Measurements from ENCODE around the gene SLC6A19. TPM values are rescaled to one million over a fixed set of nuclear protein-coding genes. Genes with fewer than 3 reads are reported as not detected.
"Not testable (repeated sequence)": the region's sequence is repeated elsewhere in the genome, so short reads cannot be mapped to it uniquely, and the experiment has no call there.

Gene SLC6A19
- total RNA-seq, 4 donors from 2014 or later, result 2.5 to 106 (median 69.5) TPM; not detected in 1

DNA sequence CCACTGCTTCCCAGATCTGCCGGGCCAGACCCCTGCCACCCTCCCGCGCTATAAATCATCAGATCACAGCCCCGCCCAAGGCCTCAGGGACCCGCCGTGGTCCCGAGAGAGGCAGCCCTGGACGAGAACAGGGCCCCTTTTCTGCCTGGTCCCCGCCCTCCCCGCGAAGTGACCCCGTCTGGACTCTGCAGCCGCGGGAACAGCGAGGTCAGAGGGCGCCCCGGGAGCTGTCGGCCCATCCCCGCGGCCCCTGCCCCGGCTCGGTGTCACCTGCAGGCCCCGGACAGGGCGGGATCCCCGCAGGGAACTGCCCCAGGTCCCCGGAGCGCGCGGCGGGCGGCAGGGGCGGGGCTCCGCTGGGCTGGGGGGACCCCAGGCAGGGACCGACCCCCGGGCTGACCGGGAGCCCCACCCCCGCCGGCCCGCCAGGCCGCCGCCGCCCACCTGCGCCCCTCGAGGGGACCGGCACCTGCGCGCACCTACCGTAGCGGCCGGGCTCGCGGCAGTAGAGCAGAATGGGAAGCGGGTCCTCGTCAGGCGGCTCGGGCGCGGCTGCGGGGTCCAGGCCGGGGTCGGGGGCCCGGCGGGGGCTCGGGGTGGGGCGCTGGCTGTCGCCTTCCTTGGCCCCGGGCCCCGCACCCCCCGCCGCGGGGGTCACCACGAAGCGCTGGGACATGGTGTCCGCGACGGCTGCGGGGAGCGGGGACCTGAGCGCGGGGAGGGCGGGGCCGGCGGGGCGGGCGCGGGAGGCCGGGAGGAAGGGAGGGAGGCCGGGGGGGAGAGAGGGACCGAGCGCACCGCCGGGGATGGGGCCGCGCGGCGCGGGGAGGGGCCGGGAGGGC, 46.0 kb upstream of the SLC6A19 start:
- WGBS, 2 donors (ENCODE audit: low coverage in 1 of 2), result 7% methylated on average over 18 of the region's 98 CpGs; no CpG with 5 or more reads in 1 of the 2 donors
- H3K4me3 ChIP-seq, result peak overlapping the region in 3 of 4 donors; percentile 4 to 35 (median 25)
- no peaks in the 10 kb centered on the region for H3K9me3 ChIP-seq
- H3K27me3 ChIP-seq, result peaks cover 60% of the 10 kb centered on the region
- intact Hi-C loops (cut with DNase I; ENCODE audit: low total_unique reads), result no loop called here
- no peak for DNase-seq
- in situ Hi-C loops (cut with MboI; ENCODE audit: low pct_ligation_motif_present in 1 of 4, low pct_unique_long_range_greater_than_20kb in 1 of 4, low sequenced_read_pairs in 3 of 4), result loop anchor here in 1 of 4 donors (25.0 kb wide), 1 partner anchor 218 kb away; no protein-coding TSS in a partner anchor
- no peaks in the 10 kb centered on the region for H3K36me3 ChIP-seq
- no peak overlapping the region for H3K27ac ChIP-seq
- peaks cover 0 to 20% (median 8%) of the 10 kb centered on the region in 4 donors for H3K4me1 ChIP-seq
- TF ChIP-seq EP300 (IDR thresholded peaks at IDR 0.05; ENCODE audit: low read depth) (no peak), POLR2AphosphoS5 (IDR thresholded peaks at IDR 0.05) (no peak), POLR2A (IDR thresholded peaks at IDR 0.05) (no peak)
- TF ChIP-seq, protein P1, sequence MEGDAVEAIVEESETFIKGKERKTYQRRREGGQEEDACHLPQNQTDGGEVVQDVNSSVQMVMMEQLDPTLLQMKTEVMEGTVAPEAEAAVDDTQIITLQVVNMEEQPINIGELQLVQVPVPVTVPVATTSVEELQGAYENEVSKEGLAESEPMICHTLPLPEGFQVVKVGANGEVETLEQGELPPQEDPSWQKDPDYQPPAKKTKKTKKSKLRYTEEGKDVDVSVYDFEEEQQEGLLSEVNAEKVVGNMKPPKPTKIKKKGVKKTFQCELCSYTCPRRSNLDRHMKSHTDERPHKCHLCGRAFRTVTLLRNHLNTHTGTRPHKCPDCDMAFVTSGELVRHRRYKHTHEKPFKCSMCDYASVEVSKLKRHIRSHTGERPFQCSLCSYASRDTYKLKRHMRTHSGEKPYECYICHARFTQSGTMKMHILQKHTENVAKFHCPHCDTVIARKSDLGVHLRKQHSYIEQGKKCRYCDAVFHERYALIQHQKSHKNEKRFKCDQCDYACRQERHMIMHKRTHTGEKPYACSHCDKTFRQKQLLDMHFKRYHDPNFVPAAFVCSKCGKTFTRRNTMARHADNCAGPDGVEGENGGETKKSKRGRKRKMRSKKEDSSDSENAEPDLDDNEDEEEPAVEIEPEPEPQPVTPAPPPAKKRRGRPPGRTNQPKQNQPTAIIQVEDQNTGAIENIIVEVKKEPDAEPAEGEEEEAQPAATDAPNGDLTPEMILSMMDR (IDR thresholded peaks at IDR 0.05), result no peak

DNA sequence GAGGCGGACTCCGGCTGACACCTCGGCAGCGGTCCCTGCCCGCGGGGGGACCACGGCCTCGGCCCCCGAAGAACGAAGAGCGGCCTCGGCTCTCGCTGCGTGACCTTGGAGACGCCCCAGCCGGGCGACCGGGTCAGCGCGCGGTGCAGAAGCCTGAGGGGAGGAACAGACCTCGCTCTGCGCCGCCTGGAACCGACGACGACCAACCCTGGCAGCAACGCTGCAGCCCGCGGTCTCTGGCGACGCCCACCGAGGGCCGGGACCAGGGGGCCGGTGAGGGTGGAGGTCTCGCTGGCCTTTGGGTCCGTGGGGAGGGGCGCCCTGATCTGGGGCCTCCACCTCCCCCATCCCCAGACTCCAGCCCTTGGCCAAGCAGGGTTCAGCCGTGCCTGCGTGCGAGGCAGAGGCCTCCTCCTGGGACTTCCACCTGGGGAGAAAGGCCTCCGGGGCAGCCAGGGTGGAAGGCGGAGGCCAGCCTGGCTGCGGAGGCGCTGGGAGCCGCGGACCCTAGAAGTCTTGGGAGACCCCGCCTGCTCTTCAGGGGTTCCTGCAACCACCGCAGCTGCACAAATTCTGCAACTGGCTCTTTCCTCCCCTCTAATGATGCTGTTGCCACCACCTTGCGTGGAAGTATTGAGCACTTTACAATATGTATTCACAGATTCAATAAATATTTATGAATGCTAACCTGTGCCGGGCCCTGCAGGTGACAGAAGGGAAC, 45.2 kb upstream of the SLC6A19 start:
- H3K36me3 ChIP-seq, result no peaks in the 10 kb centered on the region
- H3K4me1 ChIP-seq, result peaks cover 0 to 20% (median 9%) of the 10 kb centered on the region in 4 donors
- WGBS, 2 donors (ENCODE audit: low coverage in 1 of 2), result 85% methylated on average over 9 of the region's 51 CpGs; no CpG with 5 or more reads in 1 of the 2 donors
- H3K27me3 ChIP-seq, result peaks cover 58% of the 10 kb centered on the region
- no peak for TF ChIP-seq EP300 (IDR thresholded peaks at IDR 0.05; ENCODE audit: low read depth)
- TF ChIP-seq POLR2AphosphoS5 (IDR thresholded peaks at IDR 0.05), result no peak
- TF ChIP-seq, protein P1 (IDR thresholded peaks at IDR 0.05), result no peak
- TF ChIP-seq POLR2A (IDR thresholded peaks at IDR 0.05), result no peak
- no peaks in the 10 kb centered on the region for H3K9me3 ChIP-seq
- in situ Hi-C loops (cut with MboI; ENCODE audit: low pct_ligation_motif_present in 1 of 4, low pct_unique_long_range_greater_than_20kb in 1 of 4, low sequenced_read_pairs in 3 of 4), result loop anchor here in 1 of 4 donors (25.0 kb wide), 1 partner anchor 219 kb away; no protein-coding TSS in a partner anchor
- intact Hi-C loops (cut with DNase I; ENCODE audit: low total_unique reads), result no loop called here
- DNase-seq, result no peak
- H3K27ac ChIP-seq, result no peak overlapping the region
- peak overlapping the region in 2 of 4 donors; percentile 25 to 35 for H3K4me3 ChIP-seq

DNA sequence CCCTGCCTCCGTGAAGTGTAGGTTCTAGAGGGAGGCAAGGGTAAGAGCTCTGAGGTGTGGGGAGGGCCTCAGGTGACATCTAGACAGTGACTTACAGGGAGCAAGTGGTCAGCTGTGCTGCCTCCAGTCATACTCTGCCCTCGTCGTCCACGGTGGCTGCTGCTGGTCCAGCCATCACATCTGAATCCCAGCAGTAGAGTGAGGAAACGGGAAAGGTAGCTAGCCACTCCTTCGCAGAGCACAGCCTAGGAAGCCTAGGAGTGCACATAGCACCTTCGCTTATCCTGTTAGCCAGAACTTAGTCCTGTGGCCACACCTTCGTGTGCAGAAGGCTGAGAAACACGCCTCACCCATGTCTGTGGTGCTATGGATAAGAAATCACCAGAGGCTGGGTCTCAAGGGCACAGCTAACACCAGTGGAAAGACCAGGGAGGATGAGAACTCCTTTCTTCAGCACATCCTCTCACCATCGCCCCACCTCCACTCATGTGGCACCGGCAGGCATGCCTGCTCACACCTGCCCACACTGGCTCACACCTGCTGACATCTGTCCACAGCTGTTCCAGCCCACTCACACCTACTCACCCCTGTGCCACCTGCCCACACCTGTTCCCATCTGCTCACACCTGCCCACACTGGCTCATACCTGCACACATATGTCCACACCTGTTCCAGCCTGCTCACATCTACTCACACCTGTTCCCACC, 44.5 kb upstream of the SLC6A19 start:
- TF ChIP-seq EP300 (IDR thresholded peaks at IDR 0.05; ENCODE audit: low read depth) (no peak), POLR2A (IDR thresholded peaks at IDR 0.05) (no peak), POLR2AphosphoS5 (IDR thresholded peaks at IDR 0.05) (no peak)
- TF ChIP-seq, protein P1 (IDR thresholded peaks at IDR 0.05), result no peak
- intact Hi-C loops (cut with DNase I; ENCODE audit: low total_unique reads), result no loop called here

DNA sequence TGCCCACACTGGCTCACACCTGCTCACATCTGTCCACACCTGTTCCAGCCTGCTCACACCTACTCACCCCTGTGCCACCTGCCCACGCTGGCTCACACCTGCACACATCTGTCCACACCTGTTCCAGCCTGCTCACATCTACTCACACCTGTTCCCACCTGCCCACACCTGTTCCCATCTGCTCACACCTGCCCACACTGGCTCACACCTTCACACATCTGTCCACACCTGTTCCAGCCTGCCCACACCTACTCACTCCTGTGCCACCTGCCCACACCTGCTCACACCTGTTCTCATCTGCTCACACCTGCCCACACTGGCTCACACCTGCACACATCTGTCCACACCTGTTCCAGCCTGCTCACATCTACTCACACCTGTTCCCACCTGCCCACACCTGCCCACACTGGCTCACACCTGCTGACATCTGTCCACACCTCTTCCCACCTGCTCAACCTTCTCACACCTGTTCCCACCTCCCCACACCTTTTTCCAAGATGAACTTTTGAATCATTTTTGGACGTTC, 43.9 kb upstream of the SLC6A19 start:
- H3K9me3 ChIP-seq; H3K4me3 ChIP-seq; DNase-seq; intact Hi-C loops (cut with DNase I; ENCODE audit: low total_unique reads); H3K27ac ChIP-seq; H3K36me3 ChIP-seq: not testable (repeated sequence)
- peaks cover 49% of the 10 kb centered on the region for H3K27me3 ChIP-seq
- WGBS, 2 donors (ENCODE audit: low coverage in 1 of 2), result 65 to 73% methylated on average over 2 of the region's 2 CpGs
- H3K4me1 ChIP-seq, result peaks cover 3 to 28% (median 21%) of the 10 kb centered on the region in 4 donors
- in situ Hi-C loops (cut with MboI; ENCODE audit: low pct_ligation_motif_present in 1 of 4, low pct_unique_long_range_greater_than_20kb in 1 of 4, low sequenced_read_pairs in 3 of 4), result loop anchor here in 1 of 4 donors (25.0 kb wide), 1 partner anchor 220 kb away; no protein-coding TSS in a partner anchor

More for the DNA sequence above, 44.5 kb upstream of the SLC6A19 start:
- in situ Hi-C loops (cut with MboI; ENCODE audit: low pct_ligation_motif_present in 1 of 4, low pct_unique_long_range_greater_than_20kb in 1 of 4, low sequenced_read_pairs in 3 of 4), result loop anchor here in 1 of 4 donors (25.0 kb wide), 1 partner anchor 220 kb away; no protein-coding TSS in a partner anchor
- H3K36me3 ChIP-seq, result no peaks in the 10 kb centered on the region
- no peaks in the 10 kb centered on the region for H3K9me3 ChIP-seq
- no peak for DNase-seq
- H3K4me1 ChIP-seq, result peaks cover 3 to 26% (median 16%) of the 10 kb centered on the region in 4 donors
- peaks cover 55% of the 10 kb centered on the region for H3K27me3 ChIP-seq
- H3K4me3 ChIP-seq, result no peak overlapping the region
- H3K27ac ChIP-seq, result no peak overlapping the region
- 86% methylated on average over 11 of the region's 11 CpGs; no CpG with 5 or more reads in 1 of the 2 donors for WGBS, 2 donors (ENCODE audit: low coverage in 1 of 2)
